Measurements from ENCODE around the gene SYT14.

SYT14 gene

GRCh38 chr1:210081494-210081893 lies 143.5 kb downstream of the SYT14 start:
- TF ChIP-seq, protein P1, sequence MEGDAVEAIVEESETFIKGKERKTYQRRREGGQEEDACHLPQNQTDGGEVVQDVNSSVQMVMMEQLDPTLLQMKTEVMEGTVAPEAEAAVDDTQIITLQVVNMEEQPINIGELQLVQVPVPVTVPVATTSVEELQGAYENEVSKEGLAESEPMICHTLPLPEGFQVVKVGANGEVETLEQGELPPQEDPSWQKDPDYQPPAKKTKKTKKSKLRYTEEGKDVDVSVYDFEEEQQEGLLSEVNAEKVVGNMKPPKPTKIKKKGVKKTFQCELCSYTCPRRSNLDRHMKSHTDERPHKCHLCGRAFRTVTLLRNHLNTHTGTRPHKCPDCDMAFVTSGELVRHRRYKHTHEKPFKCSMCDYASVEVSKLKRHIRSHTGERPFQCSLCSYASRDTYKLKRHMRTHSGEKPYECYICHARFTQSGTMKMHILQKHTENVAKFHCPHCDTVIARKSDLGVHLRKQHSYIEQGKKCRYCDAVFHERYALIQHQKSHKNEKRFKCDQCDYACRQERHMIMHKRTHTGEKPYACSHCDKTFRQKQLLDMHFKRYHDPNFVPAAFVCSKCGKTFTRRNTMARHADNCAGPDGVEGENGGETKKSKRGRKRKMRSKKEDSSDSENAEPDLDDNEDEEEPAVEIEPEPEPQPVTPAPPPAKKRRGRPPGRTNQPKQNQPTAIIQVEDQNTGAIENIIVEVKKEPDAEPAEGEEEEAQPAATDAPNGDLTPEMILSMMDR (IDR thresholded peaks at IDR 0.05), result no peak

DNA sequence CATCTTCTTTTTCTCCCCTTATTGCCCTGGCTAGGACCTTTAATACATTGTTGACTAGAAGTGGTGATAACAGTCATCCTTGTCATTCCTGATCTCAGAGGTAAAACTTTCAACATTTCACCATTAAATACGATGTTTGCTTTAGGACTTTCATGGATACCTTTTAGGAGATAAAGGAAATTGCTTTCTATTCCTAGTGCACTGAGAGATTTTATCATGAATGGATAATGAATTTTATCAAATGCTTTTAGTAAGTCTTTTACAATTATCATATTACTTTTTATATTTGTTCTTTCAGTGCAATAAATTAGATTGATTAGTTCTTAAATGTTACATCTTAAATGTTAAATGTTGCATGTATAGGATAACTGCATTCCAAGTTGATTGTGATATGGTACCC lies 147.3 kb downstream of the SYT14 start:
- TF ChIP-seq, protein P1 (IDR thresholded peaks at IDR 0.05), result no peak

DNA sequence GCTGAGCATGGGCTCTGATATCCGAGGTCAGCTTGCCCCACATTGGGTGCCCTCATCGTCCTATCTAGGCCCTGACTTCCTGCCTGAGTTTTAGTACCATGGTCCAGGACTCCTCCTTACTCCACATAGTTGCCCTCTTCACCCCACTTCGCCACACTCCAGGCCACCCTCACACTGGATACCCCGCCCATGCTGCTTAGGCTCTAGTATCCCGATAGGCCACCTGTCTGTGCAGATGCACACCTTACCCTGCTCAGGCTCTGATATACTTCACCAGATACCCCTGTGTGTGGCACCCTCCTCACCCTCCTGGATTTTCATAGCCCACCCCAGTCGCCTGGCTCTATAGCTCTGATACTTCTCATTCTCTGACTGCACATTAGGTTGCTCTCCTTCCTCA lies 149.0 kb downstream of the SYT14 start:
- TF ChIP-seq, protein P1 (IDR thresholded peaks at IDR 0.05), result no peak

GRCh38 chr1:210089855-210090254 lies 151.8 kb downstream of the SYT14 start:
- TF ChIP-seq, protein P1 (IDR thresholded peaks at IDR 0.05), result no peak

- TF ChIP-seq, protein P1 (IDR thresholded peaks at IDR 0.05), result no peak
These were observed 154.3 kb downstream of the SYT14 start for GRCh38 chr1:210092366-210092765.

GRCh38 chr1:210093461-210093860 lies 155.4 kb downstream of the SYT14 start:
- TF ChIP-seq, protein P1 (IDR thresholded peaks at IDR 0.05), result no peak

DNA sequence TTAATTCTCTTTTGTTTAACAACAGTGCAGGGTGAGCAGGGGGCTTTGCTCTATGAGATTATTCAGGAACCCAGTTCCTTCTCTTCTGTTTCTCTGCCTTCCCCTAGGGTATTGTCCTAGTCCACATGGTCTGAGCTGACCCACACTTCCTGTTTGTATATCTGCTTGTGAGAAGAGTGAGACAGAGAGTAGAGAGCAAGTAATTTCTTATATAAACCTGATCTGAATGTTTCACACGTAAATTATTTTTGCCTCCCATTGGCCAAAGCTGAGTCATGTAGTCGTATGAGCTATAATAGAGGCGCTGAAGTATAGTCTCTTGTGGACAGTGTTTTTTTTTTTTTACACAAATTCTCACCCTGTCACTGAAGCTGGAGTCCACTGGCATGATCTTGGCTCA lies 160.3 kb downstream of the SYT14 start:
- TF ChIP-seq, protein P1 (IDR thresholded peaks at IDR 0.05), result no peak

- TF ChIP-seq, protein P1 (IDR thresholded peaks at IDR 0.05), result no peak
These were observed 161.9 kb downstream of the SYT14 start for GRCh38 chr1:210099921-210100320.

All from LNCAP (cell line).